ENCODE results near the gene OBSCN.
"Not testable (repeated sequence)": the region's sequence is repeated elsewhere in the genome, so short reads cannot be mapped to it uniquely, and the experiment has no call there.

OBSCN gene

DNA sequence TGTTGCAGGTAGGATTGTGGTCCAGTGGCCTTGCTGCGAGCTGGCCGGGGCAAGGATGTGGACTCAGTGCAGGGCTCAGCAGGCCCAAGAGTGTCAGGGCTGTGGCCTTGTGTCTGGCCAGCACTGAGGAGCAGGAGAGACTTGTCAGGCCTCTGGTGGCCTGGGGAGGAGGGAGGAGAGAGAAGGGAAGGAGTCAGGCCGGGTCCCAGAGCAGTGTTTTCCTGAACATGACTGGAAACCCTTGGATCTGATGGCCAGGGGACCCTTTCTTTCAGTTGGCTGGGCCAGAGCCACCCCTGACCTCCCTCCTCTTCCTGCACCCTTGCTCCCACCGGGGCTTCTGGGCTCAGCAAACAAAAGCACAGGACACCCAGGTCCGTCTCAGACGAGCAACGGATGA, 37.2 kb upstream of the OBSCN start:
- no peak for DNase-seq

DNA sequence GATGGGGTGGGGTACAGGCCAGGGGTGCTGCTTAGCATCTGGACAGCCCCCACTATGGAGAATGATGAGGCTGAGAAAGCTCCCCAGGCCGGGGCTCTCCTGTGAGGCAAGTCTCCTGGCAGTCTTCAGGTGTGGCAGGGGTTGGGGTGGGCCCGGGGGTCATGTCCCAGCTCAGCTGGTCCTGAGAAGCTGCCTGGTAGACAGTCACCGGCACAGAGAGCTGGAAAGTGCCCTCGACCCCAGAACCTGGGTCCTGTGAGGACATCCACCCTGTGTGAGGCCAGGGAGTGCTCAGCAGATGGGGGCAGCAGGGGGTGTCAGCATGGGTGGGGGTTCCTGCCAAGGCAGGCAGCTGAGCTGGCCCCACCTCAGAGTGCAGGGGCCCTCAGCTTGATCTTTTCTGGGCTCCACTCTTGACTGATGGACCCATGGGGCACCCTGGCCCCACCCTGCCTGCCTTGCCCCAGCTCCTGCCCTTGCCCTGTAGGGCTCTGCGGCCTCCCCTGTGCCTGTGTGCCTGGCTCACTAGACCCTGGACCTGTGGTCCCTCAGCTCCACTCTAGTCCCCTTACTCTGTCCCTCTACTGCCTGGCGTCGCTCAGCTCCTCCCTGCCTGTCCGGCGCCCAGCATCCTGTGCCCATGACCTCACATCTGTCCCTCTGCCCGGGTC, 36.5 kb upstream of the OBSCN start:
- no peak for DNase-seq

DNA sequence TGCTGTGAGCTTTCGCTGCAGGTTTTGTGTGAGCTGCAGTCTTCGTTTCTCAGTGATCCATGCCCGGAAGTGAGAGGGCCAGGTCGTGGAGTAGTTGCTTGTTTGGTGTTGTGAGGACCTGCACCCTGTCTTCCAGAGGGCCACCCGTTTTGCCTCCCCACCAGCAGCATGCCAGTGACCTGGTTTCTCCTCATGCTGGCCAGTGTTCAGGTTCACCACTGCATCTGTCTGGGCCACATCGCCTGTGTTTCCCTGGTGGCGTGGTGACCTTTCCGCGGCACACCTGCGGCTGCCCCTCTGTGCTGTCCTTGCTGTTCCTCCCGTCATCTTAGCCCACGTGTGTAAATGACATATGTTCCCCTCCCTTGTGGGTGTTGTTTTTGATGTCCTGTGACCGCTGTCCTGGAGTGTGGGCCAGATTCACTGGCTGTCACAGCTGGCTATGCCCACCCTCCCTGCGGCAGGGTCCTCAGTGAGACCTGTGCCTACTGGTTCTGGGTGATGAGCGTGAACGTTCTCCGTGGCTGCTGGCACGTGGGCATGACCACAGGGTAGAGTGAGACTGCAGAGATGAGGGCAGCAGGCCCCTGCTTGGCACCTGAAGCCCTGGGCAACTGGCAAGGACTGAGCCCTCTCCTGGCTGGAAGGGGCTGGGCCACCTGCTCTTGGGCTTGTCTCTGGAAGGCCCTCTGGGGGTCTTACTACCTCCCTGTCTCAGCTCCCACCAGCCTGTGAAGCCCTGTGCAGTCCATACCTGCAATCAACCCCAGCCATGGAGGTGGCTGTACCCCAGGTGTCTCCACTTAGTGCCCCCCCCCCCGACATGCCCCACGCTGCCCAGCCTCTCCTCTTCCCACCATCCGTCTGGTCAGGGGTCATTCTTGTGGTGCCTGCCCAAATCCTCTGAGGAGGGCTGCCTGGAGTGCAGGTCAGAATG, 35.0 kb upstream of the OBSCN start:
- no peak for DNase-seq

DNA sequence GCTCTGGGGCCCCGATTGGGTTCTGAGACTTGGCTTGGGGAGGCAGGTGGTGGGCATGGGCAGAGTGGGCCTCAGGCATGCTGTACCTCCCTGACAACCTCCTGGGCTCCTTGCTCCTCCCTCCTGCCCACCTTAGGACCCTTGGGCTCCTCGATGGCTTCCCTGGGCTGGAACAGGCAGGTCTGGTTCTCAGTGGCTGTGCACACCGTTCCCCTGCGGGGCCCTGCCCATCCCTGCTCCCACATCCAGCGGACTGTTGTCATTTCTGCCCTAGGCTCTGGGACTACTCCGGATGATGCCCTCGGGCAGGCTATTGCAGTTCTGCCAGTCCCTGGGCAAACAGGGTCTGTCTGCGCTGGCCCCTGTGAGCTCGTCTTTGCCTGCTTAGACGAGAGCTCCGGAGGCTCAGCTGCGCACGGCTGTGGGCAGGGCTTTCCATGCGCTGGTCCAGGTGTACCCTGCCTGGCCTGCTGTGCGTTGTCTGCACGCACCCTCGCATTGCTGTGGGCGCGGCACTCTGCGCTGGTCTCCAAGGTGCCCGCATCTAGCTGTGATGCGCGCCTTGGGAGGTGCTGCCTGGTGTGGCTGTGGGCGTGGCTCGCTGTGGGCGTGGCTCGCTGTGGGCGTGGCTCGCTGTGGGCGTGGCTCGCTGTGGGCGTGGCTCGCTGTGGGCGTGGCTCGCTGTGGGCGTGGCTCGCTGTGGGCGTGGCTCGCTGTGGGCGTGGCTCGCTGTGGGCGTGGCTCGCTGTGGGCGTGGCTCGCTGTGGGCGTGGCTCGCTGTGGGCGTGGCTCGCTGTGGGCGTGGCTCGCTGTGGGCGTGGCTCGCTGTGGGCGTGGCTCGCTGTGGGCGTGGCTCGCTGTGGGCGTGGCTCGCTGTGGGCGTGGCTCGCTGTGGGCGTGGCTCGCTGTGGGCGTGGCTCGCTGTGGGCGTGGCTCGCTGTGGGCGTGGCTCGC, 34.0 kb upstream of the OBSCN start:
- DNase-seq: not testable (repeated sequence)

DNA sequence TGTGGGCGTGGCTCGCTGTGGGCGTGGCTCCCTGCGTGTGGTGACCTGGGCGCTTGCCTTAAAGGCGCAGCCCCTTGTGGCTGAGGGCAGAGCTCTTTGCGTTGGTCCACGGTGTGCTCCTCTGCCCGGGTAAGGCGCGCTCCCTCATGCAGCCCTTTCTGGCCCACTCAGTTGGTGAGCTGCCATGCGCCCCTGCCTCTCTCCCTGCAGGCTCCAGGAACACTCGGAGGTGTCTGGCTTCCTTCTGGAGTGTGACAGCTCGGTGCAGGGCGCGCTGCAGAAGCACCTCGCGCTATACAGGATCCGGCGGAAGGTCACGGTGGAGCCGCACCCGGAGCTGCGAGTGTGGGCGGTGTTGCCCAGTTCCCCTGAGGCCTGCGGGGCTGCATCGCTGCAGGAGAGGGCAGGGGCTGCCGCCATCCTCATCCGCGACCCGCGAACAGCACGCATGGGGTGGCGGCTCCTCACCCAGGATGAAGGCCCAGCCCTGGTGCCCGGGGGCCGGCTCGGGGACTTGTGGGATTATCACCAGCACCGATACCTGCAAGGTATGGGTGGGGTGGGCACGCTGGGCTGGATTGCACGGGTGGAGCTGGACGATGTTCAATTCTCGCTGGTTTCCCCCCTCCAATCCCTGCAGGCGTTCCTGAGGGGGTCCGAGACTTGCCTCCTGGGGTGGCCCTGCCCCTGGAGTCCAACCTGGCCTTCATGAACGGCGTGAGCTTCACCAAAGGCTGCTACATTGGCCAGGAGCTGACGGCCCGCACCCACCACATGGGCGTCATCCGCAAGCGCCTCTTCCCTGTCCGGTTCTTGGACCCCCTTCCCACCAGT, 33.1 kb upstream of the OBSCN start:
- DNase-seq: no peak

DNA sequence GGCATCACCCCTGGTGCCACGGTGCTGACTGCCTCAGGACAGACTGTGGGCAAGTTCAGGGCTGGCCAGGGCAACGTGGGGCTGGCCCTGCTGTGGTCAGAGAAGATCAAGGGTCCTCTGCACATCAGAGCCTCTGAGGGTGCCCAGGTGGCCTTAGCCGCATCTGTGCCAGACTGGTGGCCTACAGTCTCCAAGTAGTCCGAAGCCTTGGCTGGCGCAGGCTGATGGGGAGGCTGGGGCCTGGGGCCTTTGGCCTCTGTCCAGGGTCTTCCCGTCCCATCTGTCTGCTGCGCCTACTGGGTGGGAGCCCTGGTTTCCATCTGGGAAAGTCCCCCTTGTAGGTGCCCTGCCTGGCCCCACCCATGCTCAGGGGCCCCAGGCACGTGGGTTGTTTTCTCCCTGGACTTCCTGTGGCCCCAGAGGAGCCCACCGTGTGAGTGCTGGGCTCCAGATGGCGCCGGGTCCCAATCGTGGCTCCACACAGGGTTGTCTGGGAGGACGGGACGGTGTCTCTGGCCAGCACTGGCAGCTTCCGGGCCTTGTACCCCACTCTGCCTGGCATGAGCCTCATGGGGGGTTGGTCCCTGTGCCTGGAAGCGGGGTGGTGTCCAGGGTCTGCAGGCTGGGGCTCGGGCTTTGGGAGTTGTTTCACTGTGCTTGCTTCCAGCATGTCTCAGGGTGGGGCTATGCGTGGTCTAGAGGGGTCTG, 32.4 kb upstream of the OBSCN start:
- DNase-seq: no peak

DNA sequence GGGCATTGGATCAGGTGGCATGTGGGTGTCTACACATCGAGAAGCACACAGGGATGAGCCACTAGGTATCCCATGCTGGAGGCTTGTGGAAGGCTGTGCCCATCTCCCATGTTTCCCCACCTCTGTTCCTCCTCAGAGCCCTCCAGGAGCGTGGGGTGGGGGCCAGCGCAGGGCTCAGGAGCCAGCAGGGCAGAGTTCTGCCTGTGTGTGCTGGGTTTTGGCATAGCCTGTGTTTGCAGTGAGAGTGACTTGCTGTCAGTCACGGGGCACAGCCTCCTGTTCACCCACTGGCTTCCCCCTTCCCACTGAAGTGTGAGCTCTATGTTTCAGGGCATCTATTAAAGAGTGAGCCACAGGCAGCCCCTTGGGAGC, 31.8 kb upstream of the OBSCN start:
- no peak for DNase-seq

DNA sequence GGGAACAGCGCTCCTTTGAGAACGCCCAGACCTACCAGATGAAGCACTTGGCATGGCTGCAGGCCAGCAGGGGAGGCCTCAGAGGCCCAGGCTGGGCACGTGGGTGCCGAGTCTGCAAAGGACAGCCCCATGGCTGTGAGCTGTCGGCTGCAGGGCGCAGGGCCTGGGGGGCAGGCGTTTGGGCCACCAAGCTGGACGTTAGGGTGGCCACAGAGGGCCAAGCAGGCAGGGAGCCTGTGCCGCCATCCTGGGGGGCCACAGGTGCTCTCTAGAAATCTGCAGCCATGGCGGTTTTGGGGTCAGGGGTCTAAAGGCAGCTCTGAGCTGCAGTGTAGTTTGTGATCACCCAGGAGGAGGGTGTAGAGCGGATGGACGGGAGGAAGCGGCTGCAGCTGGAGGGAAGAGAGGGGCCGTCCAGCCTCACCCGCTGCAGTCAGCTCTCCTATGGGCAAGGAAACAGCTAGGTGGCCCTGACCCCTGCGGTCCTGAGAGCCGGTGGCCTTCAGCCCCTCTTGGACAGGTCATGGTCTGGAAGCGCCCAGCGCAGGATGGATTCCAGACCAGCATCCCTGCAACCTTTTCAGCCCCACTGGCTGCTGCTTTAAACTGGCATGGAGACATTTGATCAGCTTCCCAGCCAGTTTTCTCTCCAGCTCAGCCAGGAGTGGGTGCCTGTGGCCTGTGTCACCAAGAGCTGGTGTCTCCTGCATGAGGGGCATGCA, 31.2 kb upstream of the OBSCN start:
- DNase-seq: no peak

DNA sequence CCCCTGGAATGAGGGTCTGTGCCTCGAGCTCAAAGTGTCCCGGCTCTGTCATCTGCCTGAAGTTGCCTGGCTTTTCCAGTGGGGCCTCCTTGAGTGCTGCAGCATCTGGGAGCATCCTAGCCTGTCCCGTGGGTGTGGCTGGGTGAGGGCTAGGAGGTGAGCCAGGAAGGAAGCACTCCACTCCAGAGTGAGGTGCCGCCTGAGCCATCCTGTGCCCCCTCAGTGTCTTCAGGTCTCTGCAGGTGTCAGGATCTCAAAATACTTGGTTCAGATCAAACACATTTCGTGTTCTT, 30.7 kb upstream of the OBSCN start:
- no peak for DNase-seq

DNA sequence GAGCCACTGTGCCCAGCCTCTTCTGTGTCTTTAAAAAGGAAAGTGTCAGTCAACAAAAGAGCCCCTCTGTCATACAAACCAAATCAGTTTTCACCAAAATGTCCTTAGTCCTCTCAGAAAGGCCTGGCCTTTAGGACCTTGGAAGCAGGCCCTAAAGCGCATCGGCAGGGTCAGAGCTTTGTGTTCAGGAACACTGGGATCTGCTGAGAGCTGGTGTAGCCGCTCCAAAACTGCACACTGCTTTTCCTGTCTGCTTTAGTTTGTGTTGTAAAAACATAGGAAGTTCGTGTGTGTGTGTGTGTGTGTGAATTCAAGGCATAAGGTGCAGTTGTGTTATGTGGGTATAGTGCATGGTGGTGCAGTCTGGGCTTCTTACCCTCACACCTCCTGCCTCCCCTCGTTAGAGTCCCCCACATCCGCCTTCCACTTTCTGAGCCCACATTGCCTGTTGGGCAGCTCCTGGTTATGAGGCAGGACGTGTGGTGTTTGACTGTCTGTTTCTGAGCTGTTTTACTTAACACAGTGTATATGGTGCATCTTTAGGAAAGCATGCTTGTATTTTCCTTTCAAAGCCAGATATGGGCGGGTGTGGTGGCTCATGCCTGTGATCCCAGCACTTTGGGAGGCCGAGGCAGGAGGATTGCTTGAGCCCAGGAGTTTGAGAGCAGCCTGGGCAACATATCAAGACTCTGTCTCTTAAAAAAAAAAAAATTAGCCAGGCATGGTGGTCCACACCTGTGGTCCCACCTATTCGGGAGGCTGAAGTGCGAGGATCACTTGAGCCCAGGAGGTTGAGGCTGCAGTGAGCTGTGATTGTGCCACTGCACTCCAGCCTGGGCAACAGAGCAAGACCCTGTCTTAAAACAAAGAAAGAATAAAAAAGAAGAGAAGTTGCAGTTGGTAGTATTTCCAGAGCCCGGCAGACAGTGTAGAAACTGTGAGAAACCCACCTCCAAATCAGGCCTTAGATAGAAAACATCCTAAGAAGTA, 29.8 kb upstream of the OBSCN start:
- DNase-seq: no peak

DNA sequence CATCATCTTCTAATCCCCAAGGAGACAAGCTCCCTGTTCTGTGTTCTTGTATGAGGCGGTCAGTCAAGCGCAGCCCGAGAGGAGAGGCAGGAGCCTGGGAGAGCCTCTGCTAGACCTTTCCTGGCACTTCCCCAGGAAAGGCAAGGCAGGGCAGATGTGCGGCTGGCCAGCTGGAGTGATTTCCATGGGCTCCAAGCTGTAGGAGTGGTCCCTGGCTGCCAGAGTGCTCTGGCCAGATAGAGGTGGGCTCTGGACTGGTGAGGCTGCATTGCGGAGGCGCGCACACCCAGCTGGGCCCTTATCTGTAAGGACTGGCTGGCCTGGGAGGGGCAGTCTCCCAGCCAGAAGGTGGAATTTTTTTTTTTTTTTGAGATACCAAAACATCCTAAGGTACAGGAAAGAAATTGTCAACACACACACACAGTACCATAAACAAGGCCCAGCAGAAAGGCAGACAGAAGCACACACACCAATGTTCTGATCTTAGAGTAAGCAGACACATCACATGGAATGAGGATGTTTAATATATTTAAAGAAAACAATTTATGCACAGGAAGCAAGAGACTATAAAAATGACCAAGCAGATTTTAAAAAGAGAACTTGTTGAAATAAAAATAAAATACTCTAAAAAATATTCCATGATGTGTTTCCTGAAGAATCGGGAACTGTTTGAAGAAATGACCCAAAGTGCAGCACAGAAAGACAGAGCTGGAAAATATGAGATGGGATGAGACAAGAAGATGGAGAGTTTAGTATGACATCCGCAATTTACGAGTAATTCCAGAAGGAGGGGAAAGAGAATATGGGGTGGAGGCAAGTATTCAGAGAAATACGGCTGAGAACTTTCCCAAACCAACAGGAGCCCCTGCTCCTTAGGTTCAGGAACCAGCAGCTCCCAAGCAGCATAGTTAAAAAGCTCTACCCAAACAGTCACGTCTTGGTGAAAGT, 28.8 kb upstream of the OBSCN start:
- DNase-seq: no peak

DNA sequence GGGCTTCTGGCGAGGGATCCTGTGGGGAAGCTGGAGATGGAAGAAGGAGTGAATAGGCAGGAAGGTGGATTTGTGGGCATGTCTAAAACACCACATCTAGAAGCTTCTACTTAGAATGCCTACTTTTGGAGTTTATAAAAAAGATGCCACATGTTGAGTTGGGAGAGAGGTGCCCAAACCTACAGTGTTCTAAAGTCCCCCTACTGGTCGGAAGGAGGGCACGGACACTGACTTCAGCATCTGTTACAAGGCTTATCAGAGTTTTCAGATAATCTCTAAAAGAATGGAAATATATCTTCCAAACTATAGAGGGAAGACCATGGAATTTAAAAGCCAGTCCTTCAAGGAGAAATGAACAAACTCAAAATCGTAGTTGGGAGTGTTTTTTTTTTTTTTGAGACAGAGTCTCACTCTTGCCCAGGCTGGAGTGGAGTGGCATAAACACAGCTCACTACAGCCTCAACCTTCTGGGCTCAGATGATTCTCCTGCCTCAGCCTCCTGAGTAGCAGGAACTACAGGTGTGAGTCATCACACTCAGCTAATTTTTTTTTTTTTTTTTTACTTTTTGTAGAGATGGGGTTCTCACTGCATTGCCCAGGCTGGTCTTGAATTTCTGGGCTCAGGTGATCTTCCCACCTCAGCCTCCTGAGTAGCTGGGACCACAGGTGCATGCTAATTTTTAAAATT, 27.4 kb upstream of the OBSCN start:
- no peak for DNase-seq

DNA sequence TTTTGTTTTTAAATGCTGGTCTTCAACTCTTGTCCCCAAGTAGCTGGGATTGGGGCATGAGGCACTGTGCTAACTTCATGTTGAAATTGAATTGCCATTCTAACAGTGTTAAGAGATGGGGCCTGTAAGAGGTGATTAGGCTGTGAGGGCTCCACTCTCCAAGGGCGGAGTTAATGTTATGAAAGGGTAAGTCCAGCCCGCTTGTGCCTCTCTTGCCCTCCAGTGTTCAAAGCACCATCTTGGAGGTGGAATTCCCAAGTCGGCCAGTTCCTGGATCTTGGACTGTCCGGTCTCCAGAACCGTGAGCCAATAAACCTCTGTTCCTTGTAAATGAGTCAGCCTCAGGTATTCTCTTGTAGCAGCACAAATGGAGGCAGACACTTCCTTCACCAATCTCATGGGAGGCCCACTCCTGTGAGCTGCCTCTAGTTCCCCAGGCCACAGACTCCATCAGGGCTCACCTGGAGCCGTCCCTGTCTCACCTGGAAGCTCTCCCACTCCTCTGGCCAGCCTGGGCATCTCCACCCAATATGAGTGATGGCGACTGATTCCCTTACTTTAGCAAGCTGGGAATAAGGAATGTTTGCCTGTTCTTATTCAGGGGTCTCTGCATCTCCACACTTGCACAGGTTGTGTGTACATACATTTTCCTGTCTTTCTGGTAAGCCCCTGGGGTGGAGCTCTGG, 26.7 kb upstream of the OBSCN start:
- DNase-seq: no peak

DNA sequence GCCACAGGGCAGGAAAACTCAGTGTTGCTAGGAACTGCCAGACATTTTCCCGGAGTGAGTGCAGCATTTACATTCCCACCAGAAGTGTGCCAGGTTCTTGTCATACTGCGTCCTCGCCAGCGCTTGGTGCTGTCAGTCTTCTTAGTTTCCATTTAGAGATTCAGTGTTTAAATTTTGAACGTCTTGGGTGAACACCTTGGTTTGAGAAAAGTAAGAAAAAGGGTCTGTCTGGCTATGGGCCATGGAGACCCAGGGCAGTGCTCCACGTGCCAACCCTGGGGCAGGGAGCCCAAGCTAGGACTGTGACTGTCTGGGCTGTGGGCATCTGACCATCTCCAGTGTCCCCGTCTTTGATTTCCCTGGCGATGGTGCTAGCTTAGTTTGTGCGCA, 26.2 kb upstream of the OBSCN start:
- DNase-seq: no peak

DNA sequence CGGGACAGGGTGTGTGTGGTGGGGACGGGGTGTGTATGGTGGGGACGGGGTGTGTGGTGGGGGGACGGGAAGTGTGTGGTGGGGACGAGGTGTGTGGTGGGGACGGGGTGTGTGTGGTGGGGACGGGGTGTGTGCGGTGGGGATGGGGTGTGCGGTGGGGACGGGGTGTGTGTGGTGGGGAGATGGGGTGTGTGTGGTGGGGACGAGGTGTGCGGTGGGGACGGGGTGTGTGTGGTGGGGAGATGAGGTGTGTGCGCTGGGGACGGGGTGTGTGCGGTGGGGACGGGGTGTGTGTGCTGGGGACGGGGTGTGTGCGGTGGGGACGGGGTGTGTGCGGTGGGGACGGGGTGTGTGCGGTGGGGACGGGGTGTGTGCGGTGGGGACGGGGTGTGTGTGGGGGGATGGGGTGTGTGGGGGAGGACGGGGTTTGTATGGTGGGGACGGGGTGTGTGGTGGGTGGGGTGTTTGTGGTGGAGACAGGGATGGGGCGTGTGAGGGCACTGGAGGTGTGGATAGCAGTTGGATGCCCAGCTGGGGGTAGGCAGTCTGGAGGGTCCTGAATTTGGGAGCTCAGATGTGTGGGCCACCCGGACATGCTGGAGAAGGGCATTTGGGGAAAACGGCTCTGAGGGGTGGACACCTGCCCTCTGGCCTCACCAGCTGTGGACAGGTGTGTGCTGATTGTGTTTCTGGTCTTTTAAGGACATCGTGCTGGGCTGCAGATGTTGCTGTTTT, 25.4 kb upstream of the OBSCN start:
- no peak for DNase-seq

DNA sequence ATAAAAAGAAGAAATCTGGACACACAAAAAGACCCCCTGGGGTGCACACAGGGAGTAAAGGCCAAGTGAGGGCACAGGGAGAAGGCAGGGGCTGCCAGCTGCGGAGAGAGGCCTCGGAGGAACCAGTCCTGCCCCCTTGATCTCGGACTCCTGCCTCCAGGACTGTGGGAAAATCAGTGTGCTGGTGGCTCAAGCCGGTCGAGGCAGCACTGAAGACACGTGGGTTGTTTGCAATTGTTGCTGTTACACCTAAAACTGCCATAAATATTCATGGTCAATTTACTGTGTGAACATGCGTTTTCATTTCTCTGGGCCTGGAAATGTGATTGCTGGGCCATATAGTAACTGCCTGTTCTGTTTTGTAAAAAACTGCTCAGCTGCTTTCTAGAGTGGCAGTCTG, 23.7 kb upstream of the OBSCN start:
- no peak for DNase-seq

DNA sequence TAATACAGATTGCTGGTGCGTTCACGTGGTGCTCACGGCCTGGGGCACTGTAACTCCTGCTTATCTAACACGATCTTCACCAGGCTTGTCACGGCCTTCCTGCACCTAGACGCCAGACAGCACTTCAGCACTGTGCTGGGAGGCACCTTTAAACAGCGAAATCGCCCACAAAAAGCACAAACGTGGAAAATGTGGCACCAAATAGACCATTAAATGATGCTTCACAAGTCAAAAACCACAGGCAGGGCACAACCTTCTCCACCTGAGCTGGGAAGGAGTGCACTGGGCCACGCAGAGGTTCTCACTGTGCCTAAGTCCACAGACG, 22.2 kb upstream of the OBSCN start:
- peak; percentile 52 for DNase-seq

All from CD4-positive, alpha-beta T cell treated with Interleukin-17A for 4 hours (primary cell).